ENCODE results near the gene SEMA7A.

DNA sequence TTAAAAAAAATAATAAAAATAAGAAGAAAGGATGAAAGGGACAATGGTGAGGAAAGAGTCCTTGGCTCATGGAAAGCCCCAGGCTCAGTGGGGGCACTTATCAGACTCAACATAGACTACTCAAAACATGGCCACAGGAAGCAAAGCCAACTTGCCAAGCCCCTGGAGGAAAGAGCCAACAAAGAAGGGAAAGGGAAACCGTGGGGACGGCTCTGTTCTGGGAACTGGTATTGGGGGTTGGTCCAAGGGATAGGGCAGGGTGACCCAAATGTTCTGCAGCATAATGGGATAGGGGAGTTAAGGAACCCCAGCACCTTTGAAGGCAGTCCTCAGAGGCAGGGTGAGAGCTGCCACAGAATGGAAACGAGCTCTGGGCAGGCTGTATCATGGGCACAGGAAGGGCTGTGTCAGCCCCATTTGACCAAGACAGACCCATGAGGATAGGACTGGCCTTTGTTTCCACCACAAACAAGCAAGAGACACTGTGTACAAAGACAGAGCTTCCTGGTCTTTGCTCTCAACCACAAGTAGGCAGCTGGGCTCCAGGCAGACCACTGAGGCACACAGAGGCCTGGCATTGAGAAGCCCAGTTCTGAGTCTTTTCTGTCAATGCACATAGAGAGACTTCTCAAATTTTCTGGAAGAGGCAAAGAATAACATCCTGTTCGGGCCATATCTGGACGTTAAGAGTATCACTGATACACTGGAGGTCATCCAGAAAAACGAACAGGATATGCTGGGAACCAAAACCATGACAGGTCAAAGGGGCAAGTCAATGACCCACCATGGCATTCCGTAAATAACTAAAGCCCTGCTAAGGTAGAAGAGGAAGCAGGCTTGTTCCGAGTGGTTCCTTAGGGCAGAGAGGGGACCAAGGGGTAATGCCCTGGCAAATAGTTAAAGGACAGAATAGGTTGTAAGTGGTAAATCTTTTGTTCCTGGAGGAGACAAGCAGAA lies 10.6 kb upstream of the SEMA7A start:
- no peak for TF ChIP-seq EZH2 (IDR thresholded peaks at IDR 0.05; ENCODE audit: borderline replicate concordance)
- TF ChIP-seq, protein P1, sequence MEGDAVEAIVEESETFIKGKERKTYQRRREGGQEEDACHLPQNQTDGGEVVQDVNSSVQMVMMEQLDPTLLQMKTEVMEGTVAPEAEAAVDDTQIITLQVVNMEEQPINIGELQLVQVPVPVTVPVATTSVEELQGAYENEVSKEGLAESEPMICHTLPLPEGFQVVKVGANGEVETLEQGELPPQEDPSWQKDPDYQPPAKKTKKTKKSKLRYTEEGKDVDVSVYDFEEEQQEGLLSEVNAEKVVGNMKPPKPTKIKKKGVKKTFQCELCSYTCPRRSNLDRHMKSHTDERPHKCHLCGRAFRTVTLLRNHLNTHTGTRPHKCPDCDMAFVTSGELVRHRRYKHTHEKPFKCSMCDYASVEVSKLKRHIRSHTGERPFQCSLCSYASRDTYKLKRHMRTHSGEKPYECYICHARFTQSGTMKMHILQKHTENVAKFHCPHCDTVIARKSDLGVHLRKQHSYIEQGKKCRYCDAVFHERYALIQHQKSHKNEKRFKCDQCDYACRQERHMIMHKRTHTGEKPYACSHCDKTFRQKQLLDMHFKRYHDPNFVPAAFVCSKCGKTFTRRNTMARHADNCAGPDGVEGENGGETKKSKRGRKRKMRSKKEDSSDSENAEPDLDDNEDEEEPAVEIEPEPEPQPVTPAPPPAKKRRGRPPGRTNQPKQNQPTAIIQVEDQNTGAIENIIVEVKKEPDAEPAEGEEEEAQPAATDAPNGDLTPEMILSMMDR (IDR thresholded peaks at IDR 0.05; ENCODE audit: poor library complexity), result no peak

Data from hepatocyte (in vitro differentiated cells).